GM23338 (cell line): Measurements from ENCODE around the gene SMYD3. TPM values are rescaled to one million over a fixed set of nuclear protein-coding genes. Genes with fewer than 3 reads are reported as not detected.

Experiments
- CREB1 ChIP-seq: fragments of 250-450 bp; sonication (Bioruptor Pico); IDR thresholded peaks from 2 replicates; pipeline ENCODE4 v1.5.0; 2020; ENCODE audit warnings: low read depth, mild to moderate bottlenecking, moderate library complexity
- EZH2phosphoT487 ChIP-seq: fragments of 200-600 bp; sonication (generic); IDR thresholded peaks from one replicate; pipeline ENCODE4 v1.8.1; 2018; ENCODE audit warnings: antibody characterized with exemption; ENCODE audit not compliant: unreplicated experiment
- JUNB ChIP-seq: IDR thresholded peaks from one replicate; pipeline ENCODE4 v1.6.1; 2016; ENCODE audit warnings: antibody characterized with exemption; ENCODE audit not compliant: unreplicated experiment
- POLR2AphosphoS5 ChIP-seq: IDR thresholded peaks from 2 replicates; pipeline ENCODE4 v1.6.1; 2016; ENCODE audit warnings: antibody characterized with exemption, low read depth
- STAT1 ChIP-seq: IDR thresholded peaks from one replicate; pipeline ENCODE4 v1.6.1; 2016; ENCODE audit warnings: antibody characterized with exemption; ENCODE audit not compliant: unreplicated experiment
- ZNF462 ChIP-seq: fragments of 250-450 bp; sonication (Bioruptor Pico); IDR thresholded peaks from 2 replicates; pipeline ENCODE4 v1.5.0; 2020; ENCODE audit warnings: mild to moderate bottlenecking, moderate library complexity
- polyA plus RNA-seq: library from polyadenylated mRNA; unstranded; fragments of >200 nt; fragmentation: Nextera tagmentation; extraction: Ambion mirVana; gene quantifications from 2 replicates; pipeline ENCODE4 v1.2.1, GENCODE V29; 2016
- total RNA-seq: library from RNA; depleted of rRNA; stranded (reverse); fragments of >200 nt; shearing (Covaris generic); gene quantifications from 2 replicates; pipeline ENCODE4 v1.2.3, GENCODE V29; 2014
- TF ChIP-seq, protein P1 (sequence below): IDR thresholded peaks from one replicate; pipeline ENCODE4 v1.6.1; 2018; ENCODE audit warnings: antibody characterized with exemption; ENCODE audit not compliant: unreplicated experiment
- TF ChIP-seq, protein P2 (sequence below): IDR thresholded peaks from 2 replicates; pipeline ENCODE4 v1.6.1; 2016; ENCODE audit warnings: antibody characterized with exemption

Gene SMYD3
- total and polyA plus RNA-seq, 2 experiments from 2014 or later: 31.8 to 34.4 TPM

- TF ChIP-seq ZNF462: no peak
- TF ChIP-seq CREB1 (CRISPR knock-in tag): no peak
- no peak for TF ChIP-seq POLR2AphosphoS5
- TF ChIP-seq, protein P1, sequence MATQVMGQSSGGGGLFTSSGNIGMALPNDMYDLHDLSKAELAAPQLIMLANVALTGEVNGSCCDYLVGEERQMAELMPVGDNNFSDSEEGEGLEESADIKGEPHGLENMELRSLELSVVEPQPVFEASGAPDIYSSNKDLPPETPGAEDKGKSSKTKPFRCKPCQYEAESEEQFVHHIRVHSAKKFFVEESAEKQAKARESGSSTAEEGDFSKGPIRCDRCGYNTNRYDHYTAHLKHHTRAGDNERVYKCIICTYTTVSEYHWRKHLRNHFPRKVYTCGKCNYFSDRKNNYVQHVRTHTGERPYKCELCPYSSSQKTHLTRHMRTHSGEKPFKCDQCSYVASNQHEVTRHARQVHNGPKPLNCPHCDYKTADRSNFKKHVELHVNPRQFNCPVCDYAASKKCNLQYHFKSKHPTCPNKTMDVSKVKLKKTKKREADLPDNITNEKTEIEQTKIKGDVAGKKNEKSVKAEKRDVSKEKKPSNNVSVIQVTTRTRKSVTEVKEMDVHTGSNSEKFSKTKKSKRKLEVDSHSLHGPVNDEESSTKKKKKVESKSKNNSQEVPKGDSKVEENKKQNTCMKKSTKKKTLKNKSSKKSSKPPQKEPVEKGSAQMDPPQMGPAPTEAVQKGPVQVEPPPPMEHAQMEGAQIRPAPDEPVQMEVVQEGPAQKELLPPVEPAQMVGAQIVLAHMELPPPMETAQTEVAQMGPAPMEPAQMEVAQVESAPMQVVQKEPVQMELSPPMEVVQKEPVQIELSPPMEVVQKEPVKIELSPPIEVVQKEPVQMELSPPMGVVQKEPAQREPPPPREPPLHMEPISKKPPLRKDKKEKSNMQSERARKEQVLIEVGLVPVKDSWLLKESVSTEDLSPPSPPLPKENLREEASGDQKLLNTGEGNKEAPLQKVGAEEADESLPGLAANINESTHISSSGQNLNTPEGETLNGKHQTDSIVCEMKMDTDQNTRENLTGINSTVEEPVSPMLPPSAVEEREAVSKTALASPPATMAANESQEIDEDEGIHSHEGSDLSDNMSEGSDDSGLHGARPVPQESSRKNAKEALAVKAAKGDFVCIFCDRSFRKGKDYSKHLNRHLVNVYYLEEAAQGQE: no peak
- TF ChIP-seq STAT1: no peak
- TF ChIP-seq EZH2phosphoT487: no peak
- TF ChIP-seq, protein P2, sequence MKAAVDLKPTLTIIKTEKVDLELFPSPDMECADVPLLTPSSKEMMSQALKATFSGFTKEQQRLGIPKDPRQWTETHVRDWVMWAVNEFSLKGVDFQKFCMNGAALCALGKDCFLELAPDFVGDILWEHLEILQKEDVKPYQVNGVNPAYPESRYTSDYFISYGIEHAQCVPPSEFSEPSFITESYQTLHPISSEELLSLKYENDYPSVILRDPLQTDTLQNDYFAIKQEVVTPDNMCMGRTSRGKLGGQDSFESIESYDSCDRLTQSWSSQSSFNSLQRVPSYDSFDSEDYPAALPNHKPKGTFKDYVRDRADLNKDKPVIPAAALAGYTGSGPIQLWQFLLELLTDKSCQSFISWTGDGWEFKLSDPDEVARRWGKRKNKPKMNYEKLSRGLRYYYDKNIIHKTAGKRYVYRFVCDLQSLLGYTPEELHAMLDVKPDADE: no peak
- no peak for TF ChIP-seq JUNB
Observed at GRCh38 chr1:246537887-246538286, 30.8 kb upstream of the SMYD3 start (continued).
